Measurements from ENCODE around the gene ARSI.

ARSI gene

DNA sequence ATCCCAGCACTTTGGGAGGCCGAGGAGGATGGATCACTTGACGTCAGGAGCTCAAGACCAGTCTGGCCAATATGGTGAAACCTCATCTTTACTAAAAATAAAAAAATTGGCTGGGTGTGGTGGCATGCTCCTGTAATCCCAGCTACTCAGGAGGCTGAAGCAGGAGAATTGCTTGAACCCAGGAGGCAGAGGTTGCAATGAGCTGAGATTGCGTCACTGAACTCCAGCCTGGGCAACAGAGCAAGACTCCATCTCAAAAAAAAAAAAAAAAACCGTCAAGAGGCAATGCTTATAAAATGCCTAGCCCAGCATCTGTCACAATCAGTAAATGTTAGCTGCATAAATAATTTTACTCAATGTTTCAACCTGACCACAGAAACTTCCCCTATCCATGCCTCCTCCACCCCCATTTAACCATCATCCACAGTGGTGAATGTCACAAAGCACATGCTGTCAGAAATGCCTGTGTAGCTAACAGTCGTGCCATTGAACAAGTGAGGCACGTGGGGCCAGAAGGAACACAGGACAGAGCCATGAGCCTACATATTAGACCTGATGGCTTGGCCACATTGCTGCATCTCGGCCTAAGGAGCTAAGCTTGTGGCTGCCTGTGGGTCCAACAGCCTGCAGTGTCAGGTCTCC is 38.0 kb upstream of the ARSI start:
- Histone ChIP-seq H3K27ac (ENCODE audit: low read length) (no peak overlapping the region), H3K36me3 (ENCODE audit: control insufficient read depth in 1 of 2, insufficient read depth in 2 of 2, low read length in 2 of 2) (no peaks in the 10 kb centered on the region), H3K27me3 (ENCODE audit: low read depth, low read length) (no peaks in the 10 kb centered on the region), H3K4me1 (ENCODE audit: control insufficient read depth in 1 of 2, insufficient read depth in 2 of 2, low read length in 2 of 2) (no peaks in the 10 kb centered on the region), H3K4me3 (ENCODE audit: low read depth in 1 of 2, low read length in 2 of 2) (no peak overlapping the region), H3K9me3 (ENCODE audit: control insufficient read depth in 1 of 2, low read length in 2 of 2) (no peaks in the 10 kb centered on the region)

GRCh38 chr5:150339841-150340240 is 37.1 kb upstream of the ARSI start:
- no peak overlapping the region for H3K27ac ChIP-seq (ENCODE audit: low read length)
- H3K27me3 ChIP-seq (ENCODE audit: low read depth, low read length), result no peaks in the 10 kb centered on the region
- H3K4me3 ChIP-seq (ENCODE audit: low read depth in 1 of 2, low read length in 2 of 2), result no peak overlapping the region
- H3K36me3 ChIP-seq (ENCODE audit: control insufficient read depth in 1 of 2, insufficient read depth in 2 of 2, low read length in 2 of 2), result no peaks in the 10 kb centered on the region
- no peaks in the 10 kb centered on the region for H3K4me1 ChIP-seq (ENCODE audit: control insufficient read depth in 1 of 2, insufficient read depth in 2 of 2, low read length in 2 of 2)
- no peaks in the 10 kb centered on the region for H3K9me3 ChIP-seq (ENCODE audit: control insufficient read depth in 1 of 2, low read length in 2 of 2)

DNA sequence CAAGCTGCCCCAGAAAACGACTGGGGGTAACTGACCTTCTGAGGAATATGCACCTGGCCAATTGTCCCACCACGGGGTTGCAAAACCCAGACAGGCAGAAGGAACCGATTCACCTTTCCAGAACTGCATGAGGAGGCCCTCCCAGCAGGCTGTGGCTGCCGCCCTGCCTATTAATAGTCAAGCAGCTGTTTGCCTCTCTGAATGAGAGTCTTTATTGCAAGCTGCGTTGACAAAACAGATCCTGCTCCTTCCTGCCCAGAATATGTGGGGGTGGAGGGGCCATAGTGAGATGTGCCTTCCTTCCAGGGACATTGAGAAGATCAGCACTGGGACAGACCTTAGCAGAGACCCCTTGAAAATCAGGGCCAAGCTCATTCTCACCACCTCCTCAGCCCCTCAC is 36.5 kb upstream of the ARSI start:
- H3K27ac ChIP-seq (ENCODE audit: low read length), result no peak overlapping the region
- H3K36me3 ChIP-seq (ENCODE audit: control insufficient read depth in 1 of 2, insufficient read depth in 2 of 2, low read length in 2 of 2), result no peaks in the 10 kb centered on the region
- no peak overlapping the region for H3K4me3 ChIP-seq (ENCODE audit: low read depth in 1 of 2, low read length in 2 of 2)
- no peaks in the 10 kb centered on the region for H3K27me3 ChIP-seq (ENCODE audit: low read depth, low read length)
- H3K9me3 ChIP-seq (ENCODE audit: control insufficient read depth in 1 of 2, low read length in 2 of 2), result no peaks in the 10 kb centered on the region
- H3K4me1 ChIP-seq (ENCODE audit: control insufficient read depth in 1 of 2, insufficient read depth in 2 of 2, low read length in 2 of 2), result no peaks in the 10 kb centered on the region

- no peaks in the 10 kb centered on the region for H3K27me3 ChIP-seq (ENCODE audit: low read depth, low read length)
- no peaks in the 10 kb centered on the region for H3K9me3 ChIP-seq (ENCODE audit: control insufficient read depth in 1 of 2, low read length in 2 of 2)
- H3K4me3 ChIP-seq (ENCODE audit: low read depth in 1 of 2, low read length in 2 of 2), result no peak overlapping the region
- H3K27ac ChIP-seq (ENCODE audit: low read length), result no peak overlapping the region
- no peaks in the 10 kb centered on the region for H3K36me3 ChIP-seq (ENCODE audit: control insufficient read depth in 1 of 2, insufficient read depth in 2 of 2, low read length in 2 of 2)
- H3K4me1 ChIP-seq (ENCODE audit: control insufficient read depth in 1 of 2, insufficient read depth in 2 of 2, low read length in 2 of 2), result no peaks in the 10 kb centered on the region
Measured at GRCh38 chr5:150338546-150338945, 35.8 kb upstream of the ARSI start.

GRCh38 chr5:150335778-150336177 is 33.1 kb upstream of the ARSI start:
- no peak overlapping the region for H3K4me3 ChIP-seq (ENCODE audit: low read depth in 1 of 2, low read length in 2 of 2)
- no peaks in the 10 kb centered on the region for H3K36me3 ChIP-seq (ENCODE audit: control insufficient read depth in 1 of 2, insufficient read depth in 2 of 2, low read length in 2 of 2)
- no peak overlapping the region for H3K27ac ChIP-seq (ENCODE audit: low read length)
- H3K27me3 ChIP-seq (ENCODE audit: low read depth, low read length), result no peaks in the 10 kb centered on the region
- H3K4me1 ChIP-seq (ENCODE audit: control insufficient read depth in 1 of 2, insufficient read depth in 2 of 2, low read length in 2 of 2), result no peaks in the 10 kb centered on the region
- no peaks in the 10 kb centered on the region for H3K9me3 ChIP-seq (ENCODE audit: control insufficient read depth in 1 of 2, low read length in 2 of 2)

DNA sequence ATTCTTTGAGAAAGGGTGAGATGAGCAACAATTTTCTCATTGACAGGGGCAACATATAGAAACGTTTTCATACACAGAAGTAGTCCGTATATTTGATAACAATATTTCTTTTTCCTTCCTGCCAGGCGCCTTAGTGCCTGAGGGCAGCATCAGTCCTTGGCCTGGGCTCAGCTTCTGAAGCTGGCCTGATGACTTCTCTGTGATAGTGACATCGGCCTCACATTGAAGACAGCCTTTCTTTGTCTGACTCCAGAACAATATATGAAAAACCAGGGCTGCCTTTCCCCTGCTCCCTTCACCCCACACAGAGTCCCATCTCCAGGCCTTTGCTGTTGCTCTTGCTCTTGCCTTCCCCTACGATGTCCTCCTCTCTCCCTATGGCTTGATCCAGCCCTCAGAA is 30.7 kb upstream of the ARSI start:
- no peak overlapping the region for H3K27ac ChIP-seq (ENCODE audit: low read length)
- H3K4me3 ChIP-seq (ENCODE audit: low read depth in 1 of 2, low read length in 2 of 2), result no peak overlapping the region
- no peaks in the 10 kb centered on the region for H3K4me1 ChIP-seq (ENCODE audit: control insufficient read depth in 1 of 2, insufficient read depth in 2 of 2, low read length in 2 of 2)

GRCh38 chr5:150329881-150330876 is 27.5 kb upstream of the ARSI start:
- Histone ChIP-seq H3K36me3 (ENCODE audit: control insufficient read depth in 1 of 2, insufficient read depth in 2 of 2, low read length in 2 of 2) (no peaks in the 10 kb centered on the region), H3K4me1 (ENCODE audit: control insufficient read depth in 1 of 2, insufficient read depth in 2 of 2, low read length in 2 of 2) (no peaks in the 10 kb centered on the region), H3K27me3 (ENCODE audit: low read depth, low read length) (no peaks in the 10 kb centered on the region), H3K27ac (ENCODE audit: low read length) (no peak overlapping the region), H3K9me3 (ENCODE audit: control insufficient read depth in 1 of 2, low read length in 2 of 2) (no peaks in the 10 kb centered on the region), H3K4me3 (ENCODE audit: low read depth in 1 of 2, low read length in 2 of 2) (no peak overlapping the region)

More for the DNA sequence above, 30.7 kb upstream of the ARSI start:
- H3K9me3 ChIP-seq (ENCODE audit: control insufficient read depth in 1 of 2, low read length in 2 of 2), result no peaks in the 10 kb centered on the region
- no peaks in the 10 kb centered on the region for H3K36me3 ChIP-seq (ENCODE audit: control insufficient read depth in 1 of 2, insufficient read depth in 2 of 2, low read length in 2 of 2)
- H3K27me3 ChIP-seq (ENCODE audit: low read depth, low read length), result no peaks in the 10 kb centered on the region

DNA sequence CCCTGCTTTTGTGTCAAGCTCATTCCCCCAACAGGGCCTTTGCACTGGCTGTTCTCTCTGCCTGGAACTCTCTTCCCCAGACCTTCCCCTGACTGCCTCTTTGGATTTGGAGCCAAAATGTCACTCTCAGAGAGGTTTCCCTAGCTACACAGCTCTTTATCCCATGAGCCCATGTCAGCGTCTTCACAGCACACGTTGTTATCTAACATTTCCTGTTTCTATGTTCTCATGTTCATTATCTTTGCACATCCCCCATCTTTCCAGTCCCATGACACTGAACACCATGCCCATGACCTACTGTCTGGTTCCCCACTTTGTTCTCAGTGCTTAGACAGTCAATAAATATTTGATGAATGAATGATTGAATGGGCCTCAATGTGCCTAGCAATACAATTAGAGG is 26.3 kb upstream of the ARSI start:
- no peak overlapping the region for H3K4me3 ChIP-seq (ENCODE audit: low read depth in 1 of 2, low read length in 2 of 2)
- no peaks in the 10 kb centered on the region for H3K27me3 ChIP-seq (ENCODE audit: low read depth, low read length)
- no peak overlapping the region for H3K27ac ChIP-seq (ENCODE audit: low read length)
- no peaks in the 10 kb centered on the region for H3K9me3 ChIP-seq (ENCODE audit: control insufficient read depth in 1 of 2, low read length in 2 of 2)
- no peaks in the 10 kb centered on the region for H3K36me3 ChIP-seq (ENCODE audit: control insufficient read depth in 1 of 2, insufficient read depth in 2 of 2, low read length in 2 of 2)
- no peaks in the 10 kb centered on the region for H3K4me1 ChIP-seq (ENCODE audit: control insufficient read depth in 1 of 2, insufficient read depth in 2 of 2, low read length in 2 of 2)

- Histone ChIP-seq H3K27me3 (ENCODE audit: low read depth, low read length) (no peaks in the 10 kb centered on the region), H3K9me3 (ENCODE audit: control insufficient read depth in 1 of 2, low read length in 2 of 2) (no peaks in the 10 kb centered on the region), H3K4me1 (ENCODE audit: control insufficient read depth in 1 of 2, insufficient read depth in 2 of 2, low read length in 2 of 2) (no peaks in the 10 kb centered on the region), H3K27ac (ENCODE audit: low read length) (no peak overlapping the region), H3K4me3 (ENCODE audit: low read depth in 1 of 2, low read length in 2 of 2) (no peak overlapping the region), H3K36me3 (ENCODE audit: control insufficient read depth in 1 of 2, insufficient read depth in 2 of 2, low read length in 2 of 2) (no peaks in the 10 kb centered on the region)
Measured at GRCh38 chr5:150328515-150328914, 25.8 kb upstream of the ARSI start.

- no peaks in the 10 kb centered on the region for H3K9me3 ChIP-seq (ENCODE audit: control insufficient read depth in 1 of 2, low read length in 2 of 2)
- no peaks in the 10 kb centered on the region for H3K36me3 ChIP-seq (ENCODE audit: control insufficient read depth in 1 of 2, insufficient read depth in 2 of 2, low read length in 2 of 2)
- H3K4me3 ChIP-seq (ENCODE audit: low read depth in 1 of 2, low read length in 2 of 2), result no peak overlapping the region
- H3K27me3 ChIP-seq (ENCODE audit: low read depth, low read length), result no peaks in the 10 kb centered on the region
- no peak overlapping the region for H3K27ac ChIP-seq (ENCODE audit: low read length)
- H3K4me1 ChIP-seq (ENCODE audit: control insufficient read depth in 1 of 2, insufficient read depth in 2 of 2, low read length in 2 of 2), result no peaks in the 10 kb centered on the region
Measured at GRCh38 chr5:150327139-150327538, 24.4 kb upstream of the ARSI start.

DNA sequence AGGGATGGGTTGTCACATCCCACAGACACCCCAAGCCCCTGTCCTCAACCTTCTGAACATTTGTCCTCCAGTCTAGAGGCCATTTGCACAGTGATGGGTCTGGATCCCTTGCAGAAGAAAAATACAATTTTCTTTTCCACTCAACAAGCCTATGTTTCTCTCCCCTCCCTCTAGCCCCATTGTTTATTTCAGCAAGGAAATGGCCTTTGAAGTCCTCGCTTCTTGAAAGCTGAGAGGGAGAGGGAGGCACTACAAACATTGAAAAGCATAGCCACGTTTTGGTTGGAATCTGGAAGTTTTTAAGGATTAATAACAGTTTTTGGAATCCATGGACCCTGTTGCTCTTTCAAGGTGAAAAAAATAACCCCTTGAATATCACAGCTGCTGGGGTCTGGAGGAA is 24.0 kb upstream of the ARSI start:
- no peaks in the 10 kb centered on the region for H3K4me1 ChIP-seq (ENCODE audit: control insufficient read depth in 1 of 2, insufficient read depth in 2 of 2, low read length in 2 of 2)
- no peaks in the 10 kb centered on the region for H3K27me3 ChIP-seq (ENCODE audit: low read depth, low read length)
- H3K4me3 ChIP-seq (ENCODE audit: low read depth in 1 of 2, low read length in 2 of 2), result no peak overlapping the region
- H3K27ac ChIP-seq (ENCODE audit: low read length), result no peak overlapping the region
- H3K36me3 ChIP-seq (ENCODE audit: control insufficient read depth in 1 of 2, insufficient read depth in 2 of 2, low read length in 2 of 2), result no peaks in the 10 kb centered on the region
- no peaks in the 10 kb centered on the region for H3K9me3 ChIP-seq (ENCODE audit: control insufficient read depth in 1 of 2, low read length in 2 of 2)
